NCI-H1436 treated with DMSO at 0.1 percent for 48 hours (cell line): ENCODE measurements around the gene RAB5B.

Source experiments
- DNase-seq: peaks from one replicate; lab custom pipeline; 2025; lab: John Stamatoyannopoulos, UW

Gene RAB5B

GRCh38 chr12:55973599-55974307 lies at the start of gene RAB5B:
TSS of gene RAB5B (plus strand) at chr12:55974078. CDS start at chr12:55986961, 12,883 bp downstream.
- DNase-seq, result peak; percentile 100

GRCh38 chr12:55925371-55925770 lies 48.5 kb upstream of the RAB5B start:
- DNase-seq, result no peak

GRCh38 chr12:55925870-55926737 lies 47.8 kb upstream of the RAB5B start:
- DNase-seq, result no peak

GRCh38 chr12:55926738-55927587 lies 46.9 kb upstream of the RAB5B start:
- DNase-seq, result peak; percentile 58

GRCh38 chr12:55927588-55928502 lies 46.0 kb upstream of the RAB5B start, which contains the start of gene PYM1:
TSS of gene PYM1 (minus strand) at chr12:55927894. CDS start at chr12:55927761, 133 bp downstream.
- DNase-seq, result no peak

GRCh38 chr12:55929306-55929791 lies 44.5 kb upstream of the RAB5B start:
- no peak for DNase-seq

GRCh38 chr12:55930771-55931316 lies 43.0 kb upstream of the RAB5B start, which contains the start of gene DGKA:
TSS of gene DGKA (plus strand) at chr12:55931162. CDS start at chr12:55936504, 5,342 bp downstream.
- DNase-seq, result peak; percentile 25

GRCh38 chr12:55931317-55931779 lies 42.5 kb upstream of the RAB5B start:
- no peak for DNase-seq

- DNase-seq, result no peak
Observed at GRCh38 chr12:55931780-55932550, 41.9 kb upstream of the RAB5B start.

GRCh38 chr12:55932551-55932910 lies 41.3 kb upstream of the RAB5B start:
- DNase-seq, result no peak

- DNase-seq, result no peak
Observed at GRCh38 chr12:55933169-55933798, 40.6 kb upstream of the RAB5B start.

GRCh38 chr12:55933799-55934742 lies 39.8 kb upstream of the RAB5B start:
- no peak for DNase-seq

GRCh38 chr12:55934773-55935172 lies 39.1 kb upstream of the RAB5B start:
- no peak for DNase-seq

GRCh38 chr12:55935738-55936151 lies 38.1 kb upstream of the RAB5B start:
- no peak for DNase-seq

GRCh38 chr12:55937981-55938380 lies 35.9 kb upstream of the RAB5B start:
- DNase-seq, result no peak

- DNase-seq, result no peak
Observed at GRCh38 chr12:55938826-55939501, 34.9 kb upstream of the RAB5B start.

GRCh38 chr12:55940065-55940732 lies 33.7 kb upstream of the RAB5B start:
- DNase-seq, result peak; percentile 8
